Peyer's patch (tissue), 4 donors: ENCODE measurements around the gene PRG3. TPM values are rescaled to one million over a fixed set of nuclear protein-coding genes. Genes with fewer than 3 reads are reported as not detected.
A peak's percentile ranks its signal among the peaks of the same experiment; 100 is the strongest.
"Not testable (repeated sequence)": the region's sequence is repeated elsewhere in the genome, so short reads cannot be mapped to it uniquely, and the experiment has no call there.

Source experiments
- DNase-seq, 3 donors: peaks; one replicate each; pipeline ENCODE4 v3.0.0-alpha.2; 2017 to 2019
- H3K27ac ChIP-seq, 4 donors: fragments of 200-600 bp; sonication (generic); one replicate each; pipeline ENCODE4 v1.5.1; 2016 to 2019
- H3K27me3 ChIP-seq, 2 donors: fragments of 200-600 bp; sonication (generic); one replicate each; pipeline ENCODE4 v1.5.1; 2019
- H3K36me3 ChIP-seq, 3 donors: fragments of 200-600 bp; sonication (generic); one replicate each; pipeline ENCODE4 v1.5.1; 2016 to 2019
- H3K4me1 ChIP-seq, 4 donors: fragments of 200-600 bp; sonication (generic); one replicate each; pipeline ENCODE4 v1.5.1; 2016 to 2019
- H3K4me3 ChIP-seq, 4 donors: fragments of 200-600 bp; sonication (generic); 1 replicate in 3 of 4; 2 replicates in 1 of 4; pipeline ENCODE4 v1.5.1; 2016 to 2019; ENCODE audit warnings: mild to moderate bottlenecking in 1 of 4
- H3K9me3 ChIP-seq, 4 donors: fragments of 200-600 bp; sonication (generic); one replicate each; pipeline ENCODE4 v1.5.1; 2016 to 2019; ENCODE audit warnings: mild to moderate bottlenecking in 1 of 4
- CTCF ChIP-seq, 6 experiments: fragments of 450-650 bp in 4 of 6; fragments of 200-600 bp in 2 of 6; sonication (generic) in 1 of 6; IDR thresholded peaks; one replicate each; pipeline ENCODE4 v1.5.1; 2017 to 2019; ENCODE audit warnings: antibody characterized with exemption in 6 of 6, mild to moderate bottlenecking in 3 of 6, moderate library complexity in 1 of 6
- POLR2A ChIP-seq, 2 donors: fragments of 450-650 bp; IDR thresholded peaks; one replicate each; pipeline ENCODE4 v1.5.1; 2017; ENCODE audit warnings: antibody characterized with exemption in 2 of 2, mild to moderate bottlenecking in 2 of 2, moderate library complexity in 2 of 2
- total RNA-seq, 4 donors: library from RNA; depleted of rRNA; stranded (reverse); fragments of >200 nt; gene quantifications; one replicate each; pipeline ENCODE4 v1.1.0, GENCODE V29; 2016

Gene PRG3
- total RNA-seq, 4 donors from 2014 or later = not detected

GRCh38 chr11:57407941-57408475 lies 27.1 kb upstream of the PRG3 start:
- DNase-seq = no peak
- H3K4me3 ChIP-seq = no peak overlapping the region
- H3K9me3 ChIP-seq = no peaks in the 10 kb centered on the region
- H3K4me1 ChIP-seq = no peaks in the 10 kb centered on the region
- TF ChIP-seq CTCF (IDR thresholded peaks at IDR 0.05) (no peak), POLR2A (IDR thresholded peaks at IDR 0.05) (no peak)
- peaks cover 0 to 21% (median 0%) of the 10 kb centered on the region in 3 donors for H3K36me3 ChIP-seq
- no peaks in the 10 kb centered on the region for H3K27me3 ChIP-seq
- no peak overlapping the region for H3K27ac ChIP-seq

GRCh38 chr11:57407010-57407920 lies 26.3 kb upstream of the PRG3 start:
- TF ChIP-seq CTCF (IDR thresholded peaks at IDR 0.05) (no peak), POLR2A (IDR thresholded peaks at IDR 0.05) (no peak)
- Histone ChIP-seq H3K9me3 (no peaks in the 10 kb centered on the region), H3K4me1 (no peaks in the 10 kb centered on the region), H3K27me3 (no peaks in the 10 kb centered on the region), H3K36me3 (peaks cover 0 to 21% (median 0%) of the 10 kb centered on the region in 3 donors), H3K4me3 (no peak overlapping the region), H3K27ac (peak overlapping the region in 1 of 4 donors; percentile 19)
- no peak for DNase-seq

- Histone ChIP-seq H3K9me3 (no peaks in the 10 kb centered on the region), H3K4me1 (no peaks in the 10 kb centered on the region), H3K27ac (no peak overlapping the region), H3K4me3 (no peak overlapping the region), H3K36me3 (peaks cover 0 to 21% (median 0%) of the 10 kb centered on the region in 3 donors), H3K27me3 (no peaks in the 10 kb centered on the region)
- DNase-seq = no peak
- TF ChIP-seq CTCF (IDR thresholded peaks at IDR 0.05) = no peak
- no peak for TF ChIP-seq POLR2A (IDR thresholded peaks at IDR 0.05)
Measured at GRCh38 chr11:57406337-57406904, 25.5 kb upstream of the PRG3 start.

GRCh38 chr11:57405271-57405860 lies 24.4 kb upstream of the PRG3 start:
- H3K27ac ChIP-seq = no peak overlapping the region
- H3K36me3 ChIP-seq = peaks cover 0 to 15% (median 0%) of the 10 kb centered on the region in 3 donors
- no peaks in the 10 kb centered on the region for H3K9me3 ChIP-seq
- no peaks in the 10 kb centered on the region for H3K4me1 ChIP-seq
- no peaks in the 10 kb centered on the region for H3K27me3 ChIP-seq
- TF ChIP-seq POLR2A (IDR thresholded peaks at IDR 0.05) = no peak
- no peak for TF ChIP-seq CTCF (IDR thresholded peaks at IDR 0.05)
- H3K4me3 ChIP-seq = no peak overlapping the region
- DNase-seq = no peak

- no peak for DNase-seq
- H3K4me3 ChIP-seq = no peak overlapping the region
- H3K4me1 ChIP-seq = no peaks in the 10 kb centered on the region
- no peaks in the 10 kb centered on the region for H3K9me3 ChIP-seq
- H3K27me3 ChIP-seq = no peaks in the 10 kb centered on the region
- H3K36me3 ChIP-seq = peaks cover 0 to 12% (median 0%) of the 10 kb centered on the region in 3 donors
- no peak for TF ChIP-seq CTCF (IDR thresholded peaks at IDR 0.05)
- TF ChIP-seq POLR2A (IDR thresholded peaks at IDR 0.05) = no peak
- no peak overlapping the region for H3K27ac ChIP-seq
Measured at GRCh38 chr11:57403802-57404147, 22.8 kb upstream of the PRG3 start.

GRCh38 chr11:57403003-57403801 lies 22.3 kb upstream of the PRG3 start:
- H3K9me3 ChIP-seq, H3K4me1 ChIP-seq, H3K36me3 ChIP-seq, H3K27ac ChIP-seq, H3K4me3 ChIP-seq, DNase-seq, H3K27me3 ChIP-seq: not testable (repeated sequence)
